HG02571 (cell line): ENCODE measurements around the gene ALPP.
"Not testable (repeated sequence)": the region's sequence is repeated elsewhere in the genome, so short reads cannot be mapped to it uniquely, and the experiment has no call there.

Experiments used
- ATAC-seq: cut with Tn5 transposase; IDR thresholded peaks from one replicate; pipeline ENCODE4 v1.9.1; 2021; ENCODE audit warnings: mild to moderate bottlenecking, moderate library complexity; ENCODE audit not compliant: unreplicated experiment

Gene ALPP

DNA sequence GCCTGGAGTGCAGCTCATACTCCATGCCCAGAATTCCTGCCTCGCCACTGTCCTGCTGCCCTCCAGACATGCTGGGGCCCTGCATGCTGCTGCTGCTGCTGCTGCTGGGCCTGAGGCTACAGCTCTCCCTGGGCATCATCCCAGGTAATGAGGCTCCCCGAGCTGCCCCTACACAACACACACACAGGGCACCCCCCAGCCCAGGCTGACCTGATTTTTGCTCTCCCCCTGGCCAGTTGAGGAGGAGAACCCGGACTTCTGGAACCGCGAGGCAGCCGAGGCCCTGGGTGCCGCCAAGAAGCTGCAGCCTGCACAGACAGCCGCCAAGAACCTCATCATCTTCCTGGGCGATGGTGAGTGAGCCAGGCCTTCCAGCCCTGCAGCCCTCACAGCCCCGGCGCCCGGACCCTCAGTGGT, at the start of gene ALPP:
ALPP (plus strand) TSS at position 17 of the 417 bp plus-strand sequence; CDS start at position 69, 52 bp downstream.
- ATAC-seq = not testable (repeated sequence)

DNA sequence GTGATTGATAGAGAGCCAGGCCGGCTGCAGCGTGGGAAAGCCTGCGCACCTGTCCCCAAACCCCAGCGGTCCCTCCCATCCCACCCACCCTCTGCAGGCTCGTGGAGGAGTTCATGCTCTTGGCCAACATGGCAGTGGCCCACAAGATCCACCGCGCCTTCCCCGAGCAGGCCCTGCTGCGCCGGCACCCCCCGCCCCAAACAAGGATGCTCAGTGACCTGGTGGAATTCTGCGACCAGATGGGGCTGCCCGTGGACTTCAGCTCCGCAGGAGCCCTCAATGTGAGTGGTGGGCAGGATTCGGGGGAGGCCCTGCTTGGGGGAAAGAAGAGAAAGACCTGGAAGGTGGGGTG, 48.9 kb upstream of the ALPP start:
- ATAC-seq = no peak

DNA sequence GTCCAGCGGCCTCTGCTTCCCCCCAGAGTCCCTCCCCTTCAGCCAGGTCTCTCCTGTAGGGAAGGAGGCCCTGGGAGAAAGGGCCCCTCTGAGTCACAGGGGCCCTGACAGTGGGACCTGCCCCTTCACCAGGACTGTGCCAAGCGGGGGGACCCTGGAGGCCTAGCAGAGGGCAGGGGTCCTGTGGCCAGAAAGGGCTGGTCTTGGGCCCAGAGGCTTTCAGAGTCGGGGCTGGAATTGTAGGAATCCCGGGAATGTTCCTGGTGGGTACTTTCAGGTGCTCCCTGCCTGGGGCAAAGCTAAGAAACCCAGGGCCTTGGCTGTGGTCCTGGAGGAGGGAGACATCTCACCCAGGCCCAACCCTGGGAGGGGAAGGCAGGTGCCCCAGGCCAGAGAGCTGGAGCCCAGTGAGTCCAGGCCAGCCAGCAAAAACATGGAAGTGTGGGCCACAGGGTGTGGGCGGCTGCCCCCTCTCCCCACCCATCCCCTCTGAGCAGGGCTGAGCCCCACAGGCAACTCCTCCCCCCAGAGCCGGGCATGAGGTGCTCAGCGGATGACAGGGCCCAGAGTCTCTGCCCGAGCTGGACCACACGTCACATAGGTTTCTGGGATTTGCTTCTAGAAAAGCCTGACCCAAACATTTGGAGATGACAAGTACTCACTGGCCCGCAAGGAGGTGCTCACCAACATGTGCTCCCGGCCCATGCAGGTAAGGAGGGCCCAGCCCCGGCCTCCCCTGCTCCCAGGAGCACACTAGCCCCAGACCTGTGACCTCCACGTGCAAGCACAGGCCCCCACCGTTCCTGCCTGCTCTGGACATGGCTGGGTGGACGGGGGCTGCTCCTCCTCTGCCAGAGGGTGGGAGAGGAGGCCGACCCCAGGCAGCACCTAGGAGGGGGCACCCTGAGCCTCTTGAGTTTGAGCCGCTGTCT, 48.2 kb upstream of the ALPP start:
- no peak for ATAC-seq

DNA sequence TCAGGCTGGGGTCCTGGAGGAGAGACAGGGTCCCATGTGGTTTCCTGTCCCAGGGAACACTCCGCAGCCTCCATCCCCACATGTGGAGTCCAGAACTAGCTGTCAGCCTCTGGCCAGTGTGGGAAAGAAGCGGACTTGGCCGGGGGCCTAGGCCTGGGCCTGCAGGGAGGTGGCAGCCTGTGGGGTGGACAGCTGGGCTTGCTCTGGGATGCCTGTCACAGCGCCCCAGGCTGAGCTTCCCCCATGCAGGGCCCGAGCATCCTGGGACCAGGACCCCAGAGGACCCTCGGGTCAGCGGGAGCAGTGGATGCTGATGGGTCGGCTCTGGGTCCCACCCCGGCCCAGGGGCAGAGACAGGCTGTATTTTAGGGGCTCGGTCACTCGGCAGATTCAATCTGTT, 47.5 kb upstream of the ALPP start:
- not testable (repeated sequence) for ATAC-seq

DNA sequence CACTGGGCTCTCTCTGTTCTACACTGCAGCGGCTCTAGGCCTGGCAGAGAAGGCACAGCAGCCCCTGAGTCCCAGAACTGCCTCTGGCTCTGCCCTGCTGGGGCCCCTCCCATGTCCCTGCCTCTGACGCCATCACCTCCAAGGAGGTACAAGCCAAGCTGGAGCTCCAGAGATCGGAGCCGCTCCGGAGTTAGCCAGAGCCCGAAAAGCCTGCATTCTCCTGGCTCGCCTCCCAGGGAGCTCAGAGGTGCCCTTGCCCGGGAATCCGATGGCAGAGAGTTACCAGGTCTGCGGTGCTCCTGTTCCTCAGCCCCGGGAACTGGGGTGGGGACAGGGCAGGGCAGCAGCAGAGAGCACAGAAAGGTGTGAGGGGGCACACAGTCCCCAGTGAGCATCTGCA, 46.9 kb upstream of the ALPP start:
- ATAC-seq = not testable (repeated sequence)

DNA sequence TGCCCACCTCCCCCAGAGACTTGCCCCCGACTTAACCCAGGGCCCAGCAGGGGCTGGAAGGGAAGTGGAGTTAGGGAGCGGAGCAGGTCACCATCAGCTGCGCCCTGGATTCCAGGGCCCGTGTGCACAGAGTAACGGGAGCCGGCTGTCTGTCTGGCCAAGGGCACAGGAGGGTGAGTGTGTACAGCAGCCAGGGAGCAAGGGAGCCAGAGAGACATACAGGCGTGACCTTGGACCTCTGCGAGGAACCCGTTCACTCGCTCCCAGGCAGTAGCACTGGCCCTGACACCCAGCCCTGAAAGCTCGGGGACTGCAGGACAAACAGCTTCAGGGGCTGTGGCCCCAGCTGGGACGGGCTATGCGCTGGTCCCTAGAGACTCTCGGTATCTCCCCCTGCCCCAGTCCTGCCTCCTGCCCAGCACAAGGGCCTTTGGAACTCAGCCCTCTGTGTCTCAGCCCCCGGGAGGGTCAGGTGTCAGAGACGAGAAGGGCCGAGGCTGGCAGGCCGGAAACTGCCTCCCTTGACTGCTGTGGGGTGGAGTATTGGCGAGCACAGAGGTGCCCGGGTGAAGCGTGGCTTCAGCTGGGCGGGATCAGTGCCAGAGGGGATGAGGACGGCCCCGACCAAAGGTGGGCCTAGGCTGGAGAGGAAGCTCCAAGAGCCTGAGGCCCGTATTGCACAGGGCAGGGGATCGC, 46.2 kb upstream of the ALPP start:
- not testable (repeated sequence) for ATAC-seq

DNA sequence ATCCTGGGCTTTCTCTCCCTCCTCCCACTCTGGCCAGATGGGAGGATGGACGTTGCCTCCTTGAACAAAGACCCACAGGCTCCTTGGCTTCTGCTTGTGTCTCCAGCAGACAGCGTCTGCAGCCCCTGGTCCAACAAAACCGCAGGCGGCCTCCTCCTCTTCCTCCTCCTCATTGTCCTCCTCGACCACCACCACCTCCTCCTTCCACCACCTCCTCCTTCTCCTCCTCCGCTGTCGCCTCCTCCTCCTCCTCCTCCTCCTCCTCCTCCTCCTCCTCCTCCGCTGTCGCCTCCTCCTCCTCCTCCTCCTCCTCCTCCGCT, 45.7 kb upstream of the ALPP start:
- no peak for ATAC-seq

DNA sequence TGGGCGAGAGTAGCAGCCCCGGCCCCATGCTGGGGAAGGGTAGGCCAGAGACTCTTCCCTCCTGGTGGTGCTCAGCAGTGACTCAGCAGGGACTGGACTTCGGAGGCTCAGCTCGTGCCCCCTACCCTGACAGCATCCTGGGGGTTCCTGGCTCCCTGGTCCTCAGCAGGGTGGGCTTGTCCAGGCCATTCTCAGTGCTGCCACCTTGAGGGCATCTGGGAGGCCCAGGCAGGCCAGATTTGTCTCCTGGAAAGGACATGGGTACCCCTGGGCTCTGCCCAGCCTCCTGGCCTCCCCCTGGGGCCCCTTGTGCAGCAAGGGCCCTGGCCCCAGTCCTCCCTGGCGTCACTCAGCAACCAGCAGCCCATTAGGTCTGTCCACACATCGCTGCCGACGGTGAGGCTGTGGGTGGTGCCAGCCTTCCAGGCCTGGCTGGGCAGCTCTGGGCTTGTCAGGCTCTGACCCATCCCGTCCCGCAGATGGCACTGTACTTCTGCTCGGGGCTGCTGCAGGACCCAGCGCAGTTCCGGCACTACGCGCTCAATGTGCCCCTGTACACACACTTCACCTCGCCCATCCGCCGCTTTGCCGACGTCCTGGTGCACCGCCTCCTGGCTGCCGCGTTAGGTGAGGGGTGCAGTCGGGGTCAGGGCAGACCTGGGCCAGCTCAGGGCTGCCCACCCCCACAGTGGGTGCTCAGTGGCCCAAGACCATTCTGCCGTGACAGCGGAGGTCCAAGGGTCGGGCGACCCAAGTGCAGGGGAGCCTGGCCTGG, 45.0 kb upstream of the ALPP start:
- no peak for ATAC-seq

DNA sequence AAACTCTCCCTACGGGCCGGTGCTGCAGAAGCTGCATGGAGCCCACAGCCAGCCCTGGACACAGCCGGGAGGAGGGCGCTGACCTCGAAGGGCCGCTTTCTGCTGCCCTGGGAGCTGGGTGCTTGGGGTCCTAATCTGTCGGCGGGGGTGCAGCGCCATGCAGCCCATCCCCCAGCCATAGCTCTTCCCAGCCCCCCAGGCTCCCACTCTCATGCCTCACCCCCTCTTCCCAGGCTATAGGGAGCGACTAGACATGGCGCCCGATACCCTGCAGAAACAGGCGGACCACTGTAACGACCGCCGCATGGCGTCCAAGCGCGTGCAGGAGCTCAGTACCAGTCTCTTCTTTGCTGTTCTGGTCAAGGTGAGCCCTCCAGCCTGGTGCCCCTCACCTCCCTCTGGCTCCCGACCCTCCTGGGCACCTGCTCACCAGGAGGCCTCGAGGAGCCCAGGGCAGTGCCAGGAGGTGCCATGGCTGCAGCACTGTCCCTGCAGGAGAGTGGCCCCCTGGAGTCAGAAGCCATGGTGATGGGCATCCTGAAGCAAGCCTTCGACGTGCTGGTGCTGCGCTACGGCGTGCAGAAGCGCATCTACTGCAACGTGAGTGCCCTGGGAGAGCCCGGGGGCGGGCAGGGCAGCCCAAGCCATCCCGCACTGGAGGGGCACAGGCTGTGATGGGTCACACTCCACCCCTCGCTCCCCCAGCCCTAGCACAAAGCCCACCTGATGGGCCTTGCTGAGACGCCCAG, 44.2 kb upstream of the ALPP start:
- ATAC-seq = not testable (repeated sequence)

DNA sequence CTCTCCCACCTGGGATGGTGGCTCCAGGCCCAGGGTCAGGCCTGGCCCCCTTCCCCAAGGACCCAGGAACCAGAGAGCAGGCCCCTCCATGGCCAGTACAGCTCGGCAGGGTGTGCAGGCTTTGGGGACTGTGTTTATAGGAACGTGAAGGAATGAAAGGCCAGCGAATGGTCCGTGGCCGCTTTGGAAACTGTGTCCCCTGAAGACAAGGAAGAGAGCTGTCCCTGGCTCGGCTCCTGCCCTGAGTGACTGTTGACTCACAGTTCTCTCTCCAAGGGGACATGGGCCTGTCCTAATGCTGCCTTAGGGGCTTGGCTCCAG, 43.7 kb upstream of the ALPP start:
- ATAC-seq = not testable (repeated sequence)

DNA sequence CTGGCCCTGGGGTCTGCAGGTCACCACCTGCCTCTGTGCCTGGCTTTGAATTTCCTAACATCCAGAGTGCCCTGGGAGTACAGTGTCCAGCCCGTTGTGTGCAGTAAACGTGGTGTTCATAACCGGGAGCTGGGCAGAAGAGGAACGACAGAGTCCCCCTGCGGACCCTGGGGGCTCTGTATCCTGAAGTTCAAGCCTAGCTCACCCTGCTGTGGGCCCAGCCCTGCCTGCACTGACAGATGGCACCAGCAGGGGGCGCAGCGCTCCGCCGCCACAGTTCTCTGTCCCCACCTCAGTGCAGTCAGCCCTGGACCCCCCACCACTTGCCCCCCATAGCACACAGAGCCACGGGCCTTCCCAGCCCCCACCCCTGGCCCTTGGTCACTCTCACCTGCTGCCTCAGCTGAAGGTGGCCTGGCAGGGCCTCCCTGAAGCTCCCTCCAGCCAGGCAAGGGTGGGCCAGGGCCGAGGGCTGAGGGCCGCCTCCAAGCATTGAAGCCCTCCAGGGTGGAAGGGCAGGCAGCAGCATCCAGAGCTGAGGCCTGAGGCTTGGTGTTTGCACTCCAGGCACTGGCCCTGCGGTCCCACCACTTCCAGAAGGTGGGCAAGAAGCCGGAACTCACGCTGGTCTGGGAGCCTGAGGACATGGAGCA, 43.2 kb upstream of the ALPP start:
- not testable (repeated sequence) for ATAC-seq

DNA sequence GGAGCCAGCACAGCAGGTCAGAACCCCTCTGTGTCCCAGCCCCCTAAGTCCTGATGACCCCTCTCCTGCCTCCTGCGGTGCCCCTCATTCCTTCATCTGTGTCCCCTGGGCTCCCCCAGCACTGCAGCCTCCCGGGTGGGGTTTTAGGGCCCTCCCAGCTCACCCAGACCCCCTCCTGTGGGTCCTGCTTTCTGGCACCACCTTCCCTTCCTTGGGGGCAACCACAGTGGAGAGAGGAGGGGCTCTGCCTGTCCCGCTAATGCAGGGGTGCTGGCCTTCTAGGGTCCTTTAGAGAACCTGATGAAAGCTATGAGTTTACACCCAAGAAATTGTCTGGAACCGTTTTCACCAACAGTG, 42.7 kb upstream of the ALPP start:
- ATAC-seq = no peak

DNA sequence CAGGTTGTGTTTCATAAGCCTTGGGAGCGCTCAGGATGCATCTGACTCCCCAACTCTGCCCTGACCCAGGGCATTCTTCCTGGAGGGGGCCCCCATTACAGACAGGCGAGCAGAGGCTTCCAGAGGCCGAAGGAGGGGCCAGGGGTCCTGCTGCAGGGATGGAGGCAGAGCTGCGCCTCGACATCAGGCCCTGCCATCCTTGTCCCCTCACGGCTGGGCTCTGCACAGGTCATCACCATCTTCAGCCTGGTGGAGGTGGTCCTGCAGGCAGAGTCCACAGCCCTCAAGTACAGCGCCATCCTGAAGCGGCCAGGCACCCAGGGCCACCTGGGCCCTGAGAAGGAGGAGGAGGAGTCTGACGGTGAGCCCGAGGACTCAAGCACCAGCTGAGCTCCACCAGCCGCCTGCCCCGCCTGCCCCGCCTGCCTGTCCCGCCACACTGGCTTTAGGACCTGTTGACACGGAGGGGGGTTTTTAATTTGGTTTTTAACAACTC, 42.3 kb upstream of the ALPP start:
- ATAC-seq = no peak

DNA sequence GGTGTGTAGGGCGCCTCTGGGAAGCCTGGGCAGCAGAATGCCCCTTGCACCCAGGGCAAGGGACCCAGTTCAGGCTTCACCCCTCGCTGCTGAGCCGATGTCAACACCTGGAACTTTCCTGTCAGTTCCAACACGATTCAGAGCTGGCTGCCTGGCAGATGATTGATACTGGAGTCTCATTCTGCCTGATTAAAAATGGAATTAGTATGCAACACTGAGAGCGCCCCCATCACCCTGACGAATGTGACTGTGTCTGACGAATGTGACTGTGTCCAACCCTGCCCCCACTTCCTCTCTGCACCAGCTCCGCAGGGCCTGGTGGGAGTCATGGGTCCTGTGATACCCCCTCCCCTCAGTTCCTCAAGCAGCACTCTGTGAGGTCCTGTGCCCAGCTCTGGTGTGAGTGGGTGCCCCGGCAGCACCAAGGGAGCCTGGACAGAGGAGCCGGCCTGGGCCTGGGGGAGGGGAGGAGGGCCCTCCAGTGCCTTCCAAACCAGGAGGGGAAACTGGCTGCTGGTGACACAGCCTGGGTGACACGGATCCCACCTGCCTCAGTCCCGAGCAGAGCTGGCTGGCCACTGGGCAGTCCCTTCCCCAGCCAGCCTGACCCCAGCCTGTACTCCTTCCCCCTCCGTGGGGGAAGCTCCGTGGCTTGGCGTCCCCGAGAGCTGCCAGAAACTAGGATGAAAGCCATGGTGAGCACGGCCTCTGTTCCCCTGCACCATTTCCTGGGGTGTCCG, 41.4 kb upstream of the ALPP start:
- no peak for ATAC-seq

DNA sequence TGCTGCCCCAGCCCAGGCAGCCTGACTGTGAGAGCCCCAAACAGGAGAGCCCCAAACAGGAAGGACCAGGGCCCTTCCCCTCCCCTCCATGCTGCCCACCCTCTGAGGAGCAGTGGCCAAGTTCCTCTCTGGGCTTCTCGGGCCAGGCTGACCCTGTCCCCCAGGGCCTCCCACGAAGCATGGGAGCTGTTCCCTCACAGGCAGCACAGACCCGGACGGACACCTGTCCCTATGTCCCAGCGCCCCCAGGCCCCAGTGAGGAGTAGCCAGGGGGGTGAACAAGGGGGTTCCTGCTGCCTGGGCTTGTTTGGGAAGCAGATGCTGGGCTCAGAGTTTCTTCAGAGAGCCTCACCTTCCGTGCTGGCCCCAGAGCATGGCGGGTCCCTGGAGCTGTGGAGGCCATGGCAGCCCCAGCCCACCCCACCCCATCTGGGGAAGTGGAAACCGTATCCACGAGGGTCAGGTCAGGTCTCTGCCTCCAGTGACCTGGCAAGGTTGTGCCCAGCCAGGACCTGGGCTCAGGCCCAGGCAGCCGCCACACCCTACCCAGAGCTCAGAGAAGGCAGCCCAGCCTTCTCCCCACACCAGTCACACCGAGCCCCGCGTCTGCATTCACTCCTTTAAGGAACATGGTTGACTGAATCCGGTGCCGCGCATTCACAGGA, 40.3 kb upstream of the ALPP start:
- ATAC-seq = not testable (repeated sequence)

DNA sequence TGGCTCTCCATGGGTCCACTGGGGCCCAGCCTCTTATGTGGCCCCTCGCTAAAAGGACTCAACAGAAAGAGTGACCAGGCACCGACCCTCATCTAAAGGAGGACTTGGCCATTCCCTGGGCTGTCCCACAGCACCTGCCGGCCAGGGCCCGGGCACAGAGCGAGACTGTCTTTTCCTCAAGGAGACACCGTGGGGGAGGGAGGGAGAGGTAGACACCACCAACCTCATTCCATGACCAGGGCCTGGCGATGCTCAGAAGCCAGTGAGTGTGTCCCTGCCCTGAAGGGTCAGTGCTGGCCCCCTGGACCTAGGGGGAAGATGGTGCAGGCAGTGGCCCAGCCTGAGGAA, 39.8 kb upstream of the ALPP start:
- ATAC-seq = no peak

DNA sequence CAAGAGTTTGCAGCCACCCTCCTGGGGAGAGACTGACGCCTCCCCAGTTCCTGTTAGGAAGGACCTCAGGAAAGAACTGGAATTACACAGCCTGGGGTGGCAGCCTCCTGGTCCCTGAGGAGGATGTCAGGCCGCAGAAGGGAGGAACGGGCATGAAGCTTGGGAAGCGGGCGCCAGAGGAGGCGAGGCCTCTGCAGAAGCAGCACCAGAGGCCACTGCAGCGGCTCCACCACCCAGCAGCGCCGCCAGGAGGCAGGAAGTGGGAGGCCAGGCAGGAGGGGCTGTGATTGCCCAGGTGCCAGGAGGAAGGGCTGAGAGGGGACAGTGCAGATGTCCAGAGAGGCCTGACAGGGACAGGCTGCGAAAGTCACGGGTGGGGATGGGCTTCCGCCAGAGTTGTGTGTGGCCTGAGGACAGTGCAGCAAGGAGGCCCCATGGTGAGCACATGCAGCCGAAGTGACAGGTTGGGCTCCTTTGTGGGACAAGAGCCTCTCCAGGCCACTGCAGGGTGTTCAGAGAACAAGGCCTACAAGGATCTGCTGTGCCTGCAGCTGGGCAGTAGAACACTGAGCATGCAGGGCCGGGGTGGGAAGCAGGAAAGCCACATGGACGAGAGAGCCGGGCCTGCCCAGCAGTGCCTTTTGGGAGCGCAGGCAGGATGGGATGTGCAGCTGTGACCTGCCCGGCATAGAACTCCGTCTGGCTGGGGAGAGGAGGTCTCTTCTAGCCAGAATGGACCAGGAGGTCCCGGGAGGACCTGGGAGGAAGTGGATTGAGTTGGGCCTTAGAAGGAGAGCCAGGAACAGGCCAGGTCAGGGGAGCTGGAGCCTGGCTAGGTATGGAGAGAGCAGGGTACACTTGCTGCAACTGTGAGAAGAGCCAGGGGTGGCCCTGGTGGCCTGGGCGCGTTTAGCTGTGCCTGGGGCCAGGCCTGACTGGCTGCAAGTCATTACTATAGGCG, 39.1 kb upstream of the ALPP start:
- ATAC-seq = no peak
